HG02798 (cell line): ENCODE results near the gene ENPP6.

ENCODE experiments used
- ATAC-seq: cut with Tn5 transposase; IDR thresholded peaks from one replicate; pipeline ENCODE4 v1.9.1; 2021; ENCODE audit warnings: mild to moderate bottlenecking; ENCODE audit not compliant: unreplicated experiment, poor library complexity

The ENPP6 gene

GRCh38 chr4:184112006-184112550, 105.6 kb downstream of the ENPP6 start:
- ATAC-seq: no peak

GRCh38 chr4:184111233-184111832, 106.3 kb downstream of the ENPP6 start:
- ATAC-seq: no peak

- ATAC-seq: no peak
Observed at GRCh38 chr4:184110452-184111224, 107.0 kb downstream of the ENPP6 start.

- no peak for ATAC-seq
Observed at GRCh38 chr4:184108006-184108501, 109.6 kb downstream of the ENPP6 start.

- ATAC-seq: no peak
Observed at GRCh38 chr4:184104419-184105101, 113.1 kb downstream of the ENPP6 start.

GRCh38 chr4:184103527-184104264, 114.0 kb downstream of the ENPP6 start:
- no peak for ATAC-seq

- ATAC-seq: no peak
Observed at GRCh38 chr4:184102927-184103326, 114.7 kb downstream of the ENPP6 start.

- no peak for ATAC-seq
Observed at GRCh38 chr4:184102488-184102887, 115.2 kb downstream of the ENPP6 start.

GRCh38 chr4:184101711-184102110, 116.0 kb downstream of the ENPP6 start:
- ATAC-seq: no peak

- ATAC-seq: peak; percentile 58
Observed at GRCh38 chr4:184100297-184100885, 117.3 kb downstream of the ENPP6 start.

GRCh38 chr4:184099535-184099966, 118.1 kb downstream of the ENPP6 start:
- no peak for ATAC-seq

GRCh38 chr4:184099000-184099399, 118.7 kb downstream of the ENPP6 start:
- ATAC-seq: no peak

GRCh38 chr4:184097815-184098214, 119.9 kb downstream of the ENPP6 start:
- no peak for ATAC-seq

- ATAC-seq: peak; percentile 71
Observed at GRCh38 chr4:184097241-184097605, 120.5 kb downstream of the ENPP6 start.

GRCh38 chr4:184096561-184097240, 121.0 kb downstream of the ENPP6 start:
- no peak for ATAC-seq

GRCh38 chr4:184094532-184095159, 123.0 kb downstream of the ENPP6 start:
- ATAC-seq: no peak

- no peak for ATAC-seq
Observed at GRCh38 chr4:184091986-184092385, 125.7 kb downstream of the ENPP6 start.

GRCh38 chr4:184090571-184090970, 127.1 kb downstream of the ENPP6 start:
- ATAC-seq: no peak

- ATAC-seq: no peak
Observed at GRCh38 chr4:184080674-184081073, 137.0 kb downstream of the ENPP6 start.
